ENCODE data around the gene GFER.
"Not testable (repeated sequence)": the region's sequence is repeated elsewhere in the genome, so short reads cannot be mapped to it uniquely, and the experiment has no call there.

GFER gene

DNA sequence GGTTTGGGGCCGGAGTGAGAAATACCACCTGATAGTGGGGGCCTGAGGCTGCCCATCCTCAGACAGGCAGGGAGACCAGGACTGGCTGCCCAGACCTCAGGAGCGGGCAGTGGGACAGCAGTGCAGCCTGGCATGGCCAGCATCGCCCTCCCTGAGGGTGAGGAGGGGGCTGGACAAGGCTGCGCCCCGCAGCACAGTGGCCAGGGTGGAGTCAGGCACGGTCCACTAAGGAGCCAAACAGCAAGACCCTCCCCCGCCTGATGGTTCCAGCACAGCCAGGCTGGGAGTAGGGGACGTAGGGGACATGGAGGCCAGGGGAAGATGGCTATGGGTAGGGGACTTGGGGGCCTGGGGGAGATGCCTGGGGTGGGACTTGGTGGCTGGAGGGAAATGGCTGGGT lies 22.3 kb downstream of the GFER start:
- DNase-seq (ENCODE audit: low spot score) = no peak

DNA sequence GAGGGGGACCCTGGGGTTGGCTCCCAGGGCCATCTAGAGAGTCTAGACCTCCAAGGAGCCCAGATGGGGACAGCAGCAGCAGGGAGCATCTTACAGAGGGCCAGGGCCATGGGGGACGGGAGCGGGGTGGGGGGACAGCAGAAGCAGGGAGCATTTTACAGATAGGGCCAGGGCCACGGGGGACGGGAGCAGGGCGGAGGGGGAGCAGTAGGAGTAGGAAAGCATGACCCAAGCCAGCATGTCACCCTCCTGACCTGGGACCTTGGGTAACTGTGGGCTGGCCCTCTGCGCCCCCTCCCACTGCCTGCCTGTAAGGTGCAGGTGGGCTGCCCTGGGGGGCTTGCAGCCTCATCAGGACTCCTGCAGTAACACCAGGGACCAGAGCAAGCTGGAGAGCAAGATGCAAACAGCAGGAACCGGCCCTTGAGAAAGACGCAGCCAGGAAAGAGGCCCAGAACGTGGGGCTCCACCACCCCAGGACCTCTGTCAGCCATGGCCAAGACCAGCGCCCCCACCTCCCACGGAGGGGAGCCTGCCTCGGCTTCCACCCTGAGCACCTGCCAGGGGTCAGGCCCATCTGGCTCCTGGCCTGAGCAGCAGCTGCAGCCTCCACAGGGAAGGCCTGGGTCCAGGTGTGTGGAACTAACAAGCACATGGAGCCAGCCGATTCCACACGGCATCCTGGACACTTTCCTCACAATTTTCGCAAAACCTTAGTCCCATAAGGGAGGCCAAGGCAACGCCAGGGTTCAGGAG lies 23.3 kb downstream of the GFER start:
- no peak for DNase-seq (ENCODE audit: low spot score)

- DNase-seq (ENCODE audit: low spot score) = no peak
These were observed 24.1 kb downstream of the GFER start for GRCh38 chr16:2008009-2008526.

GRCh38 chr16:2008631-2009163 lies 24.7 kb downstream of the GFER start:
- DNase-seq (ENCODE audit: low spot score) = no peak

DNA sequence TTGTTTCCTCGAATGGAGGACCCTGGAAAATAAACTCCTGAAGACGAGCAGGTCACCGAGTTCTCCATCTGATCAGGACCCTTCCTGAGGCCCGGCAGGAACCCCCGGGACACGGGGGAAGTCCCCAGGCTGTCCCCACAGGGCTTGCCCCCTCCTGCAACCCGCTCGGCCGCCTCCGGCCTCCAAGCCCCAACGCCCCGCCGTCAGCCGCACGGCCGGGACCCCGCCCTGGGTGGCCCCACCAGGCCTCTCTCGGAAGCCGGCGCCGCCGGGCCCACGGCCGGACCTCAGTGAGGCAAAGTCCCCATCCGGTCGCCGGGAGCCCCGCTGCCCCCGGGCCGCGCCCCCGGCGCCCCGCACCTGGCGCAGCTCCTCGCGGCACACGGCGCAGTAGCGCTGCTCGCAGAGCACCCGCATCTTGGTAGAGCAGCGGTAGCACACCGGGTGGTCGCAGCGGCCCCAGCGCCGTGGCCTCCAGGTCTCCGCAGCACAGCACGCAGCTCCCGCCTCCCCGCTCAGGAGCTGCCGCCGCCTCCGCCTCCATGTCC lies 25.2 kb downstream of the GFER start:
- DNase-seq (ENCODE audit: low spot score) = no peak

DNA sequence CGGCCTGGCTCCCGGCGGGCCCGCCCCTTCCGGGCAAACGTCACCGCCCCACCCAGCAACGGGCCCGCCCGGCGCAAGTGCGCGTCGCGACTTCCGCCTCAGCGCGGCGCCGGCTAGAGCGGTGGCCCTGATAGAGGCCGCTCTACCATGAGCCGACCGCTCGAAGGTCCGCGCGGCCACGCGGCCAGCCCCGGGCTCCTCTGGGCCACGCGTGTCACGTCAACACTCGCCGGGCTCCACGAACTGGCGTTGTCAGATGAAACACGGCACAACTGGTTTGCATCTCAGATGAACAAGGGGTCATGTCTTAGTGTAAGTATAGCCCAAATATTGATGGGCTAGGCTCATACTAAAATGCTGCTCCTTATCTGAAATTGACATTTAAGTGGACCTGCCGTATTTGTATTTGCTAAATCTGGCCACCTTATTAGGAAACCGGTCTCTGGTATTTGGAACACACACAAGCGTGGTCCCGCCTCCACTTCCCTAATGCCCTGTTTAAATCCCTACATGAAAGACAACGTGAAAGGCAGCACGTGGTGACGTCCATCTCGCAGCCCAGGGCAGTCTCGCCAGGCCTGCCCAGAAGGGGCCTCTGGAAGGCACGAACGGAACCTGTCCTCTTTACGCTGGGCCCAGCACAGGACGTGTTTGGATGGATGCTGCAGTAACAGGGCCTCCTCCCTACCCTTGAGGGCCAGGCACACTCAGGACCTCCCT lies 26.0 kb downstream of the GFER start, which contains the start of gene ZNF598:
TSS of gene ZNF598 (minus strand) at position 31 of the 720 bp plus-strand sequence.
- peak; percentile 83 for DNase-seq (ENCODE audit: low spot score)

DNA sequence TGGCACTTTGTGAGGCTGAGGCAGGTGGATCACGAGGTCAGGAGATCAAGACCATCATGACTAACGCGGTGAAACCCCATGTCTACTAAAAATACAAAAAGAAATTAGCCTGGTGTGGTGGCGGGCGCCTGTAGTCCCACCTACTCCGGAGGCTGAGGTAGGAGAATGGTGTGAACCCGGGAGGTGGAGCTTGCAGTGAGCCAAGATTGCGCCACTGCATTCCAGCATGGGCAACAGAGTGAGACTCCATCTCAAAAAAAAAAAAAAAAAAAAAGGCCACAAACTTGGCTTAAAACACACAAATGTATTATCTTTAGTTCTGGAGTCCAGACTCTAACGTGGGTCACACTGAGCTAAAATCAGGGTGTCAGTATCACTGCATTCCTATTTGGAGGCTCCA lies 27.7 kb downstream of the GFER start:
- DNase-seq (ENCODE audit: low spot score) = not testable (repeated sequence)

DNA sequence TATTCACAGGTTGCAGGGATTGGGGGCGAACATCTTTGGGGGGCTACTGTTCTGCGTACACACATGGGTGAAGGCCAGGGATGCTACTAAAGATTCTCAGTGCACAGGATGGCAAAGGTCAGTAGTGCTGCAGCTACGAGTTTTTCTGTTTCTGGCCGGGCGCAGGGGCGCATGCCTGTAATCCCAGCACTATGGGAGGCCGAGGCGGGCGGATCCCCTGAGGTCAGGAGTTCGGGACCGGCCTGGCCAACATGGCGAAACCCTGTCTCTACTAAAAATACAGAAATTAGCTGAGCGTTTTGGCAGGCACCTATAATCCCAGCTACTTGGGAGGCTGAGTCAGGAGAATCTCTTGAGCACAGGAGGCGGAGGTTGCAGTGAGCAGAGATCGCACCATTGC lies 29.5 kb downstream of the GFER start:
- DNase-seq (ENCODE audit: low spot score) = no peak

DNA sequence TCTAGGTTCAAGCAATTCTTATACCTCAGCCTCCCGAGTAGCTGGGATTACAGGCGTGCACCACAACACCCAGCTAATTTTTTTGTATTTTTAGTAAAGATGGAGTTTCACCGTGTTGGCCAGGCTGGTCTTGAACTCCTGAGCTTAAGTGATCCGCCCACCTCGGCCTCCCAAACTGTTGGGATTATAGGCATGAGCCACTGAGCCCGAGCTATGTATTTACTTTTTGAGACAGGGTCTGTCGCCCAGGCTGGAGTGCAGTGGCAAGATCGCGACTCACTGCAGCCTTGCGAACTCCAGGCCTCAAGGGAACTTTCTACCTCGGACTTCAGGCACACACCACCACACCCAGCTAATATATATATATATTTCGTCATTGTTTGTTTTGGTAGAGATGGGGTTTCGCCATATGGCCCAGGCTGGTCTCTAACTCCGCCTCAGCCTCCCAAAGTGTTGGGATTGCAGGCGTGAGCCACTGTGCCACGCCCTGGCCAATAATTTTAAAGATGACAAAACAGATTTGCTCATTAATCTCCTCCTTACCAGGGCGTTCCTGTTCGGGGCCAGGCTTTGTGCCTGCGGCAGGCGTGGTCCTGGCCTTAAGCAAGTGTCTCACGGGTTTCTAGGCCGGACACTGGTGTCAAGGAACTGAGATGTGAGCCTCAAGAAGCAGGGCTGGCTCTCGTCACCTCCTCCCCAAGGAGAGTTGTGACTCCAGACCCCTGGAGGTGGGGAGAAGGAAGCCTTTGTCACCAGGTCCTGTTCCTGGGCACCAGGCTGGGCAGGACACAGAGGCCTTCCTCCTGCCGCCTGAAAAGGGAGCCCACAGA lies 31.3 kb downstream of the GFER start:
- DNase-seq (ENCODE audit: low spot score) = no peak

DNA sequence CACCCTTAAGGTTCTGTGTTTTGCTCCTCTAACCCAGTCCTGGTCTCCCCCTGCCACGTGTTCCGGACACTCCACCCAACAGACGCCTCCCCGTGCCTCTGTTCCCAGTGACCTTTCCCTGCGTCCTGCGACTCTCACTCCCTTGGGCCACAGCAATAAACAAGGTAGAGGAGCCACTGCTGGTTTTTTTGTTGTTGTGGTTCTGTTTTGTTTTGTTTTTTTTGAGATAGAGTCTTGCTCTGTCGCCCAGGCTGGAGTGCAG lies 31.9 kb downstream of the GFER start:
- no peak for DNase-seq (ENCODE audit: low spot score)

GRCh38 chr16:2016407-2016922 lies 32.5 kb downstream of the GFER start:
- DNase-seq (ENCODE audit: low spot score) = no peak

DNA sequence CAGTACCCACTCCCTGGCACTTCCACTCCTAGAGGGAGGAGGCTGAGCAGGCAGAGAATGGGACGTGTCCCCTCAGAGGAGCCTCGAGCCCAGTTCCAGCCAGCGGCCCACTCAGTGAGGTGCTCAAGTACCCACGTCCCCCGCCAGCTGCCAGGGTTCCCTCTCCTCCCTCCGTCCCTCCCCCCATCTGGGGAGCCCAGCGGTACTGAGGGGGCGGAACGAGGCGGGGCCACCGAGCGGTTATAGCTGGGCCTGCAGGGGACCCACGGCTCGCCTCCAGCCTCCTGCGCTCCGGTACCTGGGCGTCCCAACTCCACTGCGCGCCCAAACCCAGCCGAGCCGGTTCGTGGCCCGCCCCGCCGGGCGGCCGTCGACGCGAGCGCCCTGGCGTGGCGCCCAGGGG lies 35.5 kb downstream of the GFER start, which contains the start of gene NPW:
TSS of gene NPW (plus strand) at position 268 of the 403 bp plus-strand sequence.
- no peak for DNase-seq (ENCODE audit: low spot score)

- DNase-seq (ENCODE audit: low spot score) = no peak
These were observed 36.2 kb downstream of the GFER start for GRCh38 chr16:2019921-2020831.

DNA sequence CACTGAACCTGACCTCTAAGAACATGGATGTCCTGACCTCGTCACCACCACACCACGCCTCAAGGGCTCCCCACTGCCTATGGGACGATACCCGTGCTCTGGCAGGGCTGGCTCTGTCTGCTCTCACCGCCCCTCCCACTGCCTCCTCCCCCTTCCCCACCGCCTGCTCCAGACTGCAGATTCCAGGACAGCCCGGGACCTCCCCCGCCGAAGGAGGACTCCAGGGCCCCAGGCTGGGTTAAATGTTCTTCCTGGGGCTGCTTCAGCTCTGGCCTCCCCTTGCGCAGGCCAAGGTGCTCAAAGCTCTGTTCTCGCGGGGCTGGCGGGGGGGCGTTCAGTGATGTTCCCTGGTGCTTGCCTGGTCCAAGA lies 38.7 kb downstream of the GFER start:
- DNase-seq (ENCODE audit: low spot score) = no peak

- DNase-seq (ENCODE audit: low spot score) = peak; percentile 89
These were observed 39.4 kb downstream of the GFER start for GRCh38 chr16:2023092-2024031.

- no peak for DNase-seq (ENCODE audit: low spot score)
These were observed 40.0 kb downstream of the GFER start for GRCh38 chr16:2024032-2024420.

- no peak for DNase-seq (ENCODE audit: low spot score)
These were observed 41.3 kb downstream of the GFER start for GRCh38 chr16:2025251-2025650.

DNA sequence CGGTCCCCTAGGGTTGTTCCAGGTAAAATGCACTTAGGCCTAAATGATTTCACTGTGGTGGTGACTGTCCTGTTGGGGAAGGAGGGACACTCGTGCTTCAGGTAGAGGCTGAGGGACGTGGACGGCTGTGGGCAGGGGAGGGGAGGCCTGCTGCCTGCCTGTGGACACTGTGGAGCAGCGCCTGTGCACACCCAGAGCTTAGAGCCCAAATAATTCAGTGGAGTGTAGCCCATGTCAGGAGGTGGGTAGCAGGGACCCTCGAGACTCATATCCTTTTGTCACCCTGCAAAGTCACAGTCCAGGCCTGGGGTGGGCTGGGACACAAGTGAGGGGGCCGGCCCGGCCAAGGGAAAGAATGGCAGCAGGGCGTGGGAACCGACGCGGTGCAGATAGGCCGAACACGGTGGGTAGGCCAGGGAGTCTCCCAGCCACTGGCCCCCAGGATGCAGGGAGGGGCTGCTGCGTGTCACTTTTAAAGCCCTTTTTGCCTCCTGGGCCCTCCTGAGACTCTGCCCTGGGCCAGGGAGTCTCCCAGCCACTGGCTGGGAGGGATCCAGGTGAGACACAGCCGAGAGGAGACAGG lies 42.0 kb downstream of the GFER start:
- DNase-seq (ENCODE audit: low spot score) = no peak

- DNase-seq (ENCODE audit: low spot score) = no peak
These were observed 42.5 kb downstream of the GFER start, which contains the start of gene NHERF2 for GRCh38 chr16:2026461-2027023. TSS of gene NHERF2 (plus strand) at chr16:2026902. CDS start at chr16:2027006, 104 bp downstream.

All from cerebellar cortex (tissue), 1 donor.